MM.1S (cell line): ENCODE measurements around the gene NABP2.
A peak's percentile ranks its signal among the peaks of the same experiment; 100 is the strongest.

Source experiments
- DNase-seq: peaks from one replicate; pipeline ENCODE4 v3.0.0-alpha.2; 2015
- H2AFZ ChIP-seq: fragments of 300-600 bp; sonication (generic); 2 replicates; pipeline ENCODE4 v1.6.0; 2016; ENCODE audit warnings: antibody characterized with exemption, low read length
- H3F3A ChIP-seq: fragments of 300-600 bp; sonication (generic); 2 replicates; pipeline ENCODE4 v1.6.1; 2016; ENCODE audit warnings: mild to moderate bottlenecking, antibody characterized with exemption, low read length, moderate library complexity, mixed read lengths; ENCODE audit not compliant: insufficient read depth
- H3K27ac ChIP-seq: fragments of 300-600 bp; sonication (generic); 2 replicates; pipeline ENCODE4 v1.5.1; 2016; ENCODE audit warnings: mild to moderate bottlenecking, low read length
- H3K27me3 ChIP-seq: fragments of 300-600 bp; sonication (generic); replicated peaks from 2 replicates; pipeline ENCODE4 v1.6.0; 2016; ENCODE audit warnings: low read length; ENCODE audit not compliant: insufficient read depth
- H3K36me3 ChIP-seq: fragments of 300-600 bp; sonication (generic); replicated peaks from 2 replicates; pipeline ENCODE4 v1.6.1; 2016; ENCODE audit warnings: mild to moderate bottlenecking, low read length, mixed read lengths; ENCODE audit not compliant: insufficient read depth
- H3K4me1 ChIP-seq: fragments of 300-600 bp; sonication (generic); 2 replicates; pipeline ENCODE4 v1.6.1; 2016; ENCODE audit warnings: low read length, mixed read lengths
- H3K4me2 ChIP-seq: fragments of 300-600 bp; sonication (generic); 2 replicates; pipeline ENCODE4 v1.6.0; 2016; ENCODE audit warnings: low read depth, low read length
- H3K4me3 ChIP-seq: fragments of 300-600 bp; sonication (generic); 2 replicates; pipeline ENCODE4 v1.5.1; 2016; ENCODE audit warnings: low read length, mixed read lengths
- H3K79me2 ChIP-seq: fragments of 300-600 bp; sonication (generic); 2 replicates; pipeline ENCODE4 v1.6.1; 2016; ENCODE audit warnings: mixed run types, low read length, mixed read lengths
- H3K9ac ChIP-seq: fragments of 300-600 bp; sonication (generic); 2 replicates; pipeline ENCODE4 v1.6.1; 2016; ENCODE audit warnings: low read length, mixed read lengths
- H3K9me2 ChIP-seq: fragments of 300-600 bp; sonication (generic); replicated peaks from 2 replicates; pipeline ENCODE4 v1.6.1; 2016; ENCODE audit warnings: mild to moderate bottlenecking, low read length, mixed read lengths; ENCODE audit not compliant: insufficient read depth
- H3K9me3 ChIP-seq: fragments of 300-600 bp; sonication (generic); replicated peaks from 2 replicates; pipeline ENCODE4 v1.6.1; 2016; ENCODE audit warnings: mild to moderate bottlenecking, low read length, mixed read lengths; ENCODE audit not compliant: insufficient read depth
- H4K20me1 ChIP-seq: fragments of 300-600 bp; sonication (generic); 2 replicates; pipeline ENCODE4 v1.6.1; 2016; ENCODE audit warnings: mild to moderate bottlenecking, low read length, moderate library complexity, mixed read lengths; ENCODE audit not compliant: insufficient read depth
- EZH2 ChIP-seq: fragments of 300-600 bp; sonication (generic); optimal IDR thresholded peaks from 2 replicates; pipeline ENCODE3; 2017; ENCODE audit warnings: low read depth, mild to moderate bottlenecking, antibody characterized with exemption, low read length, mixed read lengths
- EZH2phosphoT487 ChIP-seq: fragments of 300-600 bp; sonication (generic); IDR thresholded peaks from 2 replicates; pipeline ENCODE4 v1.6.1; 2018; ENCODE audit warnings: antibody characterized with exemption, low read length
- TF ChIP-seq, protein P1 (sequence below): fragments of 300-600 bp; sonication (generic); IDR thresholded peaks from 2 replicates; pipeline ENCODE4 v1.5.1; 2016; ENCODE audit warnings: antibody characterized with exemption, low read length, mixed read lengths

Gene NABP2

DNA sequence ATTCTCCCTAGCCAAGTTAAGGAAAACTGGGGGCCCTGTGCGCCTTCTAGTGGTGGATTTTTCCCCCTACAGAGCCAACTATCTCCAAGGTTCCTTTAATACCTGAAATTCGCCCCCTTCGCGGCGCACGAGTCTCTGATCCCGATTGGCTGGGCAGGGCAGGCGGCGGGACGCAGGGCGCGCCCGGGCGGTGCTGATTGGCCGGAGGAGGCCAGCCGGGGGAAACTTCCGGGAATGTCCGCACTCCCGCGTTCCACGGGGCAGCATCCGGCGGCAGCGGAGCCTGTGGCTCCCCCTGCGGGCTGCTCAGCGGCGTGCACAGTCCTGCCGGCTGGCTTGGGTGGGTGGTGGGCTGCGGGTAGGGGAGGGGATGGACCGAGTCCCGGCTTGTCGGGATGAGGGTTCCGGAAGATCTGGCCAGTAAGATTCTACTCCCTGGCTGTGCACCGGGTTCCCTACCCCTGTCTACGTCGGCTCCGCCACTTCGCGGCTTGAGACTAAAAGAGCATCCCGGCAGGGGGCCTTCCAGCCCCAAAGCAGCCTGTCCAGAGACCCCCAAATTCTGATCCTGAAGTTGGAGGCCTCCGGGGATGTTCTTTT, at the start of gene NABP2:
Gene NABP2 (plus strand): TSS at position 241 of the 600 bp plus-strand sequence. CDS start 515 bp downstream, outside the sequence.
- TF ChIP-seq, protein P1, sequence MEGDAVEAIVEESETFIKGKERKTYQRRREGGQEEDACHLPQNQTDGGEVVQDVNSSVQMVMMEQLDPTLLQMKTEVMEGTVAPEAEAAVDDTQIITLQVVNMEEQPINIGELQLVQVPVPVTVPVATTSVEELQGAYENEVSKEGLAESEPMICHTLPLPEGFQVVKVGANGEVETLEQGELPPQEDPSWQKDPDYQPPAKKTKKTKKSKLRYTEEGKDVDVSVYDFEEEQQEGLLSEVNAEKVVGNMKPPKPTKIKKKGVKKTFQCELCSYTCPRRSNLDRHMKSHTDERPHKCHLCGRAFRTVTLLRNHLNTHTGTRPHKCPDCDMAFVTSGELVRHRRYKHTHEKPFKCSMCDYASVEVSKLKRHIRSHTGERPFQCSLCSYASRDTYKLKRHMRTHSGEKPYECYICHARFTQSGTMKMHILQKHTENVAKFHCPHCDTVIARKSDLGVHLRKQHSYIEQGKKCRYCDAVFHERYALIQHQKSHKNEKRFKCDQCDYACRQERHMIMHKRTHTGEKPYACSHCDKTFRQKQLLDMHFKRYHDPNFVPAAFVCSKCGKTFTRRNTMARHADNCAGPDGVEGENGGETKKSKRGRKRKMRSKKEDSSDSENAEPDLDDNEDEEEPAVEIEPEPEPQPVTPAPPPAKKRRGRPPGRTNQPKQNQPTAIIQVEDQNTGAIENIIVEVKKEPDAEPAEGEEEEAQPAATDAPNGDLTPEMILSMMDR: peak; percentile 80
- no peak for TF ChIP-seq EZH2
- peak; percentile 97 for DNase-seq
- Histone ChIP-seq H3K27me3 (no peaks in the 10 kb centered on the region), H3K9ac (peak within 1 kb of the TSS; percentile 81), H3K4me2 (peak within 1 kb of the TSS; percentile 86), H3K79me2 (peaks cover 32% of the 10 kb centered on the region), H3K4me3 (peak within 1 kb of the TSS; percentile 80), H4K20me1 (no peaks in the 10 kb centered on the region), H3K36me3 (no peaks in the 10 kb centered on the region), H2AFZ (peak within 1 kb of the TSS; percentile 95), H3K27ac (peak within 1 kb of the TSS; percentile 29; the same call in 1 of the 2 replicates), H3K9me3 (no peaks in the 10 kb centered on the region), H3F3A (peaks cover 18% of the 10 kb centered on the region), H3K4me1 (peaks cover 9% of the 10 kb centered on the region; the same call in 1 of the 2 replicates), H3K9me2 (no peaks in the 10 kb centered on the region)

DNA sequence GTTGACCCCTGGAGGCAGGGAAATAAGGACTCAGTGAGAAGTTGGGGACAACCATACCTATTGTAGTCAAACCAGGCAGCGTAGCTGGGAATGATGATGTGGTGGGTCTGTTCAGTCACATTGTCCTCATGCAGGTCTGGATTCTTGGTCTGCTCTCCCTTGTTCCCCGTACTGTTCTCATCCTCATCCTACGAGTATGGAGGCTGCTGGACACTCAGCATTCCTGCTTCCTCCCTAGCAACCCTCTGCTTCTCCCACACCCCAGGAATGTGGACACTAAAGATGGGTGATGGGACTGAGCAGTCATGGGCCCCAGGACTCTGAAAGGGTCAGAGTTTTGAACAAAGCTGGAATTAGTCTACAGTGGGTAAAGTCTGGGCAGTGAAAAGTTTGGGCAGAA, 45.8 kb upstream of the NABP2 start:
- peaks cover 11% of the 10 kb centered on the region; the same call in 1 of the 2 replicates for H3K36me3 ChIP-seq
- no peaks in the 10 kb centered on the region for H3K9me3 ChIP-seq
- H3K27me3 ChIP-seq: no peaks in the 10 kb centered on the region
- H4K20me1 ChIP-seq: no peaks in the 10 kb centered on the region
- H3K9ac ChIP-seq: no peak overlapping the region
- no peak for DNase-seq
- TF ChIP-seq EZH2: no peak
- no peak for TF ChIP-seq EZH2phosphoT487
- TF ChIP-seq, protein P1: no peak
- H3K79me2 ChIP-seq: no peaks in the 10 kb centered on the region
- no peaks in the 10 kb centered on the region for H3K9me2 ChIP-seq
- H3K27ac ChIP-seq: no peak overlapping the region
- H3K4me3 ChIP-seq: no peak overlapping the region
- no peaks in the 10 kb centered on the region for H3F3A ChIP-seq
- no peaks in the 10 kb centered on the region for H3K4me1 ChIP-seq
- no peak overlapping the region for H2AFZ ChIP-seq
- no peak overlapping the region for H3K4me2 ChIP-seq

DNA sequence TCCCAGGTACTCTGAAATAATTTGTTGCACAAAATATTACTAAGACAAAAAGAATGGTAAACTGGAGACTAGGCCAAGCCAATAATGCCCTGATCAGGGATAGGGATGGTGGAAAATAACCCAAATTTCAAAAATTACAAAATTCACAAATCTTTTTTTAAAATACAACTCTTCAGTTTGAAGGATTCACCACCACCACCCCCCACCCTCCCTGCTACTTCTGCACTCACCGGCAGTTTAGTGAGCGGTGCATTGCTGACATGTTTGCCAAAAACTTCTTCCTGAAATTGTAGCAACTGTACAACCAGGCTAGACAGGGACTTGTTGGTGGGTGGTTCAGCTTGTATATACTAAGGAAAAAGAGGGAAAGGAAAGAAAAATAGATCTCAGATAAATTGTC, 37.2 kb upstream of the NABP2 start:
- peaks cover 47% of the 10 kb centered on the region for H3K79me2 ChIP-seq
- no peaks in the 10 kb centered on the region for H4K20me1 ChIP-seq
- no peak overlapping the region for H3K4me3 ChIP-seq
- no peak for DNase-seq
- TF ChIP-seq, protein P1: no peak
- no peak for TF ChIP-seq EZH2
- H2AFZ ChIP-seq: no peak overlapping the region
- H3K9ac ChIP-seq: no peak overlapping the region
- no peaks in the 10 kb centered on the region for H3K9me3 ChIP-seq
- H3K36me3 ChIP-seq: 0 out of 2 replicates have a peak, but pooled peaks cover 11% of the 10 kb centered on the region
- H3K4me2 ChIP-seq: peak overlapping the region; percentile 79; the same call in 1 of the 2 replicates
- H3F3A ChIP-seq: peaks cover 14% of the 10 kb centered on the region
- no peaks in the 10 kb centered on the region for H3K9me2 ChIP-seq
- peaks cover 23% of the 10 kb centered on the region for H3K4me1 ChIP-seq
- H3K27me3 ChIP-seq: no peaks in the 10 kb centered on the region
- no peak overlapping the region for H3K27ac ChIP-seq
